ENCODE data around the gene FPR1.

The FPR1 gene

DNA sequence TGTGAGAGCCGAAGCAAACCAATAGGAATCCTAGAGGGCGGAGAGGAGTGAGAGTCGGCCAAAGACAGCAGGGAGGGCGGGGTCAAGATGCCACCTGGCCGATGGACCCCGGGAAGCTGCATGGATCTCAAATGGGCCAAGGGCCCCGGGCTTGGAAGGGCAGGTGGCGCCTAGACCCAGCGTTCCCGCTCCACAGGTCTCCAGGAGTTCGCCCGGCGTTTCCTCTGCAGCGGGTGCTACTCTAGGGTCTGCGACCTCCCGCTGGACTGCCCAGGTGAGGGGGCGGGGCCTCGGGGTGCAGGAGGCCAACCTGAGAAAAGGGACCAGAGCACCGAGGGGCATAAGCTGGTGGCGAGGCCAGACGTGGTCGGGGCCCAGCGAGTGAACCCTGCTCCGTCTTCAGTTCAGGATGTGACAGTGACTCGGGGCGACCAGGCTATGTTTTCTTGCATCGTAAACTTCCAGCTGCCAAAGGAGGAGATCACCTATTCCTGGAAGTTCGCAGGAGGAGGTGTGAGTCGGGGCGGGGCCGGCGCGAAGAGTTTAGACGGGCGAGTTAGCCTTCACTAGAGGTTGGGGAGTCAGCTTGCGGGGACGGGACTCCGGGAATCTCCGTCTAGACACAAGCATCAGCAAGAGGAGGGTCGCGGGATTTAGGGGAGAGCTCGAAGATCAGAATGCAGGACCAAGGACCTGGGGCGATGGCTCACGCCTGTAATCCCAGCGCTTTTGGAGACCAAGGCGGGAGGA, 48.7 kb downstream of the FPR1 start:
- H3K27ac ChIP-seq, result peak overlapping the region; percentile 88
- TF ChIP-seq, protein P1, sequence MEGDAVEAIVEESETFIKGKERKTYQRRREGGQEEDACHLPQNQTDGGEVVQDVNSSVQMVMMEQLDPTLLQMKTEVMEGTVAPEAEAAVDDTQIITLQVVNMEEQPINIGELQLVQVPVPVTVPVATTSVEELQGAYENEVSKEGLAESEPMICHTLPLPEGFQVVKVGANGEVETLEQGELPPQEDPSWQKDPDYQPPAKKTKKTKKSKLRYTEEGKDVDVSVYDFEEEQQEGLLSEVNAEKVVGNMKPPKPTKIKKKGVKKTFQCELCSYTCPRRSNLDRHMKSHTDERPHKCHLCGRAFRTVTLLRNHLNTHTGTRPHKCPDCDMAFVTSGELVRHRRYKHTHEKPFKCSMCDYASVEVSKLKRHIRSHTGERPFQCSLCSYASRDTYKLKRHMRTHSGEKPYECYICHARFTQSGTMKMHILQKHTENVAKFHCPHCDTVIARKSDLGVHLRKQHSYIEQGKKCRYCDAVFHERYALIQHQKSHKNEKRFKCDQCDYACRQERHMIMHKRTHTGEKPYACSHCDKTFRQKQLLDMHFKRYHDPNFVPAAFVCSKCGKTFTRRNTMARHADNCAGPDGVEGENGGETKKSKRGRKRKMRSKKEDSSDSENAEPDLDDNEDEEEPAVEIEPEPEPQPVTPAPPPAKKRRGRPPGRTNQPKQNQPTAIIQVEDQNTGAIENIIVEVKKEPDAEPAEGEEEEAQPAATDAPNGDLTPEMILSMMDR (conservative IDR thresholded peaks at IDR 0.05), result no peak

DNA sequence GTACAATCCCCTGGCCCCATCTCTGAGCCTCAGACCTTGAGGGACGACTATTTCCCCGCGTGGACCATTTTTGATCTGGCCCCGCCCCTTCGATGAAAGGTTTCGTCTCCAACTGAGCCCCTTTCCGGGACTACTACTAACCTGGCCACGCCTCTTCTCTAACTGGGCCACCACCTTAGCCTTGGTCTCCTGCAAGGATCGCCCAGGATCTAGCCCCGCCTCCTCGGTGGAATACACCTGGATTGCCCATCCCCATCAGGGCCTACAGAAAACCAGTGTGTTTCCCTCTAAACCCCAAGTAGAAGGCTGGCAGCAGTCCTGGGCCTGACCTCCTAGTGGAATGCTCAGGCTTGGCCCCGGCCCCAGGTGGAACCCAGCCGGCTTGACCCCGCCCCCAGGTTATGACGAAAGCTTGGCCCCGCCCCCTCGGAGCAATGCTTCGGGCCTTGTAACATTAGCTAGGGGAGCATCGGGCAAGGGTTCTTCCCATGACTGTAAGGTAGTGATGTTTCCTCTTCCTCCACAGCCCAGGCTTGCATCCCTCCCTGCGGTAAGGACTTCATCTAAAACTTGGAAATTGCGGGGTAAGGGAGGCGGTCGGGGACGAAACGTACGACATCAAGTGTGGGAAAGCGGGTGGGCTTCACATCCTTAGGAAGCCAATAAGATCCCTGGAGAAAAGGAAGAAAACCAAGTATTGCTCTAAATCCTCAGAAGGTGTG, 49.4 kb downstream of the FPR1 start:
- TF ChIP-seq, protein P1 (conservative IDR thresholded peaks at IDR 0.05), result no peak
- peak overlapping the region; percentile 88 for H3K27ac ChIP-seq

DNA sequence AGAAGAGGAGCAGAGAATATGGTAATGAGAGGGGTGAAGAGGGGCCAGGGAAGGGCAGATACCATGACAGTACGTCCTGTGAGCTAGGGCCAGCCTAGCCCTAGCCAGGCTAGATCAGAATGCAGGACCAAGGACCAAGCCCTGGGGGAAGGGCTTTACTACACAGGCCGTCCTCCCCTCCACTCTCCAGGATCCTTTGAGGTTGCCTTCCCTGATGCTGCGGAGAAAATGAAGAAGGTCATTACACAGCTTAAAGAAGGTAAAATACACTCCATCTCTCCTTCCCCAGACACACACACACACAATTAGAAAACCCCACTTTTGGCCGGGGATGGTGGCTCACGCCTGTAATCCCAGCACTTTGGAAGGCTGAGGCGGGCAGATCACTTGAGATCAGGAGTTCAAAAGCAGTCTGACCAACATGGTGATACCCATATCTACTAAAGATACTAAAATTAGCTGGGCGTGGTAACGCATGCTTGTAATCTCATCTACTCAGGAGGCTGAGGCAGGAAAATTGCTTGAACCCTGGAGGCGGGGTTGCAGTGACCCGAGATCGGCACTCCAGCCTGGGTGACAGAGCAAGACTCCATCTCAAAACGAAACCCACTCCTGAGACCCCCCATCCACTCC, 50.1 kb downstream of the FPR1 start:
- peak overlapping the region; percentile 88 for H3K27ac ChIP-seq
- TF ChIP-seq, protein P1 (conservative IDR thresholded peaks at IDR 0.05), result no peak

DNA sequence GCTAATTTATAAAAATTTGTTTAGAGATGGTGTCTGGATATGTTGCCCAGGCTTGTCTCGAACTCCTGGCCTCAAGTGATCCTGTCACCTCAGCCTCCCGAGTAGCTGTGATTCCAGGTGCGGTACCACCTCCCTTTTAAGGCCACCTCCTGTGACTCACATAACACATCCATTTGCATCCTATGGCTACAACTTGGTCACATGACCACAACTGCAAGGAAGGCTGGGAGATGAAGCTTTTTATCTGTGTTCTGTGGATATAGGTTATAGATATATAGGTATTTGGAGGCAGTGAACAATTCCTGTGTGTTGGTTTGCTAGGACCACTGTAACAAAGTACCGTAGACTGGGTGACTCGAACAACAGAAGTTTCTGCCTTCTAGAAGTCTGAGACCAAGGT, 52.5 kb downstream of the FPR1 start:
- no peak overlapping the region; the same call in 1 of the 2 replicates for H3K27ac ChIP-seq
- TF ChIP-seq, protein P1 (conservative IDR thresholded peaks at IDR 0.05), result no peak

DNA sequence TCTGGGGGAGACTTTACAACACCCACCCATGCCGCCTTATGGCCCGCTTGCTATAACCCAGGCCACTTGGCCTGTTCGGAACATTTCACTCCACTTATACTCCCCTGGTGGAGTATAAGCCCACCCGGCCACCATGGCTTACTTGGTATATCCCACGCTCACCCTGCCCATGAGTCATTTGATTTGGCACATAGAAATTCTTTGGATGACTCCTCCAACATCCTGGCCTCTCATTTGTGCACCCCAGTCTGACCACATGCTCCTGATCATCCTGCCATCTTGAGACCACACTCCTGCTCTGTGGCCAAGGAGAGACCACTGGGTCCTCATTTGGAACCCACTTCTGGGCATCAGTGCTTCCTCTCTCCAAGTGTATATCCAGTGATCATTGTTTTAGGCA, 53.4 kb downstream of the FPR1 start:
- peak overlapping the region; percentile 0; the same call in 1 of the 2 replicates for H3K27ac ChIP-seq
- TF ChIP-seq, protein P1 (conservative IDR thresholded peaks at IDR 0.05), result no peak

DNA sequence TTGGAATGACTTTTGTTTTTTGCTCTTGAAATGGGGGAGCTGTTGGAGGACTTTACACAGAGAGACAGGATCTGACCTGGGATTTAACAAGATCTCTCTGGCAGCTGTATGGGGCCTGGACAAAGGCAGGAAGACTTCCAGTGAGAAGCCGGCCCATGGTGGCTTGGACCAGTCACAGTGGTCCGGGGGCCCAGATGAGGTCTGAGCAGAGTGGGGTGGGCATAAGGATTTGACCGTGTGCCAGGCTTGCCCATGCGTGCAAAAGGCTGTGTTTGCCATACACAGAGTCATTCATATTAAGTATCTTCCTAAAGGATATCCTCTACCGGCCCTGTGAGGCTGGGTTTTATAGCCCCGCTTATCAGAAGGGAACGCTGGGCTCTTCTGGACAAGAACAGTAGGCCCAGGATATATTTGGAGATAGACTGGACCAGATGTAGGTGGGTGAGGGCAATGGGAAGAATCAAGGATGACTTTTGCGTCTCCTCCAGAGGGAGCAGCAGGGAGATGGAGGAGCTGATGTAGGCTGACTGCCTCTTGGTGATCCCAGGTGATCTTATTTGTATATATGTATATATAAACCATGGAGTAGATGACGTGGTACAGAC, 54.4 kb downstream of the FPR1 start:
- TF ChIP-seq, protein P1 (conservative IDR thresholded peaks at IDR 0.05), result 0 out of 2 replicates have a peak, but pooled peaks have one; percentile 8

DNA sequence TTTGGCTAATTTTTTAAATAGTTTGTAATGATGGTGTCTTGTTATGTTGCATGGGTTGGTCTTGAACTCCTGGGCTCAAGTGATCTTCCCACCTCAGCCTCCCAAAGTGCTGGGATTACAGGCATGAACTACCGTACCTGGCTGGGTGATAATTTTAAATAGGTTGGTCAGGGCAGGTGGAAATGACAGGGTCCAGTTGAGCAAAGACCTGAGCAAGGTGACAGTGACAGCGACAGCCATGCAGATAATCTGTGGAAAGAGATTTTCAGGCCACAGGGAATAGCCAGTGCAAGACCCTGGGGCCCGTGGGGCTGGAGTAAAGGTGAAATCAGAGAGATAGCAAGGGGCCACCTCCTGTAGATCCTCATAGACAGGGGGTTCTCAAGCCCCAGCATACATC, 55.1 kb downstream of the FPR1 start:
- TF ChIP-seq, protein P1 (conservative IDR thresholded peaks at IDR 0.05), result no peak

More for the DNA sequence above, 54.4 kb downstream of the FPR1 start:
- H3K27ac ChIP-seq, result peak overlapping the region; percentile 58

More for the DNA sequence above, 55.1 kb downstream of the FPR1 start:
- peak overlapping the region; percentile 58 for H3K27ac ChIP-seq
